GM18870 (cell line): ENCODE measurements around the gene CBFA2T2.
"Not testable (repeated sequence)": the region's sequence is repeated elsewhere in the genome, so short reads cannot be mapped to it uniquely, and the experiment has no call there.

Experiments
- ATAC-seq: cut with Tn5 transposase; IDR thresholded peaks from one replicate; pipeline ENCODE4 v1.9.1; 2021; ENCODE audit warnings: moderate library complexity; ENCODE audit not compliant: unreplicated experiment

The CBFA2T2 gene

DNA sequence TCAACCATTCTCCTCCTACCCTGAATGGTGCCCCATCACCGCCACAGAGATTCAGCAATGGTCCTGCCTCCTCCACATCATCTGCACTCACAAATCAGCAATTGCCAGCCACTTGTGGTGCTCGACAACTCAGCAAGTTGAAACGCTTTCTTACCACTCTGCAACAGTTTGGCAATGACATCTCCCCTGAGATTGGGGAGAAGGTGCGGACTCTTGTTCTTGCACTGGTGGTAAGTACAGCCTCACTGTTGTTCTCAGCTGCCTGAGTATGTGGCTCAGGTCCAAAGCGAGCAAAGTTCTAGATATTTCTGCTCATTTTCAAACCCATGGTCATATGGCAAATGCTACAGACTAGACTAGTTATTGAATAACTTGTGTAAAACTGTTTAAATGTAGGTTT, 121.2 kb downstream of the CBFA2T2 start:
- no peak for ATAC-seq

DNA sequence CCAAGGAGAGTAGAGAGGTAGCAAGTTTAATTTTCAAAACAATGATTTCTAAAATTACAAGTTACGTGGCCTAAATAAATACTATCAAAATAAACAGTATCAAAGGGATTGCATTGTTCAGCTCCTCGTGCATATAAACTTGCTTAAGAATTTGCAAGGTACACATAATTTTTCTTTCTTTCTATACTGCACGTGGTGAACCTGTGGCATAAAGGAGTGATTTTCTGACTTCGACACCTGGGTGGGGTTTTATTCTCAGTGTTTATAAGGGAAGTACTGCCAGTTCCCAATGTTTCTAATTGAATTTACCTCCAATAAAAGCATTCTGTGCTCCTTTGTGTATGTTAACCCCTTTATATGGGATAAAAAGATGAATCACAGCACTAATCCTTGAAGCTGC, 122.1 kb downstream of the CBFA2T2 start:
- no peak for ATAC-seq

DNA sequence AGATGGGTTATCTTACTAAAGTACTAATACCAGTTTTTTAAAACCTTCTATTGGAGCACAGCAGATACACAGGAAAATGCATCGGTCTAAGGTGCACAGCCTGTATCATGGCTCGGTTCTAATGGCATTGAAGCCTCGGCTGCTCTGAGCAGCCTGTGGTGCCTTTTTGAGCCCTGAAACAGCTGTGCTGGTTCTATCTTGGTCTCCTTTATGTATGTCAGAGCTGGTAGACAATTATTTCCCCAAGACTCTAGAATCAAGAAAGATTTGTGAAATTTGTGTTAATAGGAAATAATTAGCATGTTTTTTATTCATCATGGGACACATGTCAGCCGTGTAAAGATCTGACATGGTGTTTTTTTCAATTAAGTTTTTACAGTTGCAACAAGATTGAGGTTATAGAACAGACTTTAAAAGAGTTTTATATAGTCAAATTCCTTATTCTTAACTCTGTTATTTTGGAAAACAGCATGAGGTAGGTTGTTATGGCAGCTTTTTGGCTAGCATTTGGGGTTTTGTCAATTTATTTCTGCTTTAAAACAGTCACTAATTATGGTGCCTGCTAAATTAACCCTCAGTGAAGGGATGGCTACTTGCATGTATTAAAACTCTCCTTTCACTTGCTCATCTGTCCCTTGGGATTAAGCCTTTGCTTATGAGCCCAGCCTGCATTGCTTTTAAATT, 132.0 kb downstream of the CBFA2T2 start:
- ATAC-seq: no peak

DNA sequence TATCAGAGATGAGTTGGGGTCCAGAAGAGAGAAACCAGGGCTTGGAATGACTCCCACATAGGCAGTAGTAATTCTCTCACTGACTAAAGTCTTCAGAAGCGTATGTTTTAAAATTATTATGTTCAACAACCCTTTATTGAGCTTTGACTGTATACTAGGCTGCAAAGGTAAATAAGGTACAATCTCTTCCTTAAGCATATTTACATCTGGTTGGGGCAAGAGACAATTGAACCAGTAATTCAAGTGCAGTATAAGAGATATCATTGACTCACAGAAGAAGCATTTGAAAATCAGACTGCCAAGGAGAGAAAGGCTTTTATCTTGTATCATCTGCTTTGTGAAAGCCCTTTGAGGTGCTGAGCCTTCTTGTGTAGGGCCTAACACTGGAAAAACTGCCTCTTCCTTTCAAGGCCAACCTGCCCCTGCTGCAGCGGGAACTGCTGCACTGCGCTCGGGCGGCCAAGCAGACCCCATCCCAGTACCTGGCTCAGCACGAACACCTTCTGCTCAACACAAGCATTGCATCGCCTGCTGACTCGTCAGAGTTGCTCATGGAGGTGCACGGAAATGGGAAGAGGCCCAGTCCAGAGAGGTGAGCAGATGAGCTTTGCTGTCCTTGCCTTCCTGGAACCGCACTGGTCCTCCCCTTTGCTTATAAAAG, 132.9 kb downstream of the CBFA2T2 start:
- ATAC-seq: no peak

DNA sequence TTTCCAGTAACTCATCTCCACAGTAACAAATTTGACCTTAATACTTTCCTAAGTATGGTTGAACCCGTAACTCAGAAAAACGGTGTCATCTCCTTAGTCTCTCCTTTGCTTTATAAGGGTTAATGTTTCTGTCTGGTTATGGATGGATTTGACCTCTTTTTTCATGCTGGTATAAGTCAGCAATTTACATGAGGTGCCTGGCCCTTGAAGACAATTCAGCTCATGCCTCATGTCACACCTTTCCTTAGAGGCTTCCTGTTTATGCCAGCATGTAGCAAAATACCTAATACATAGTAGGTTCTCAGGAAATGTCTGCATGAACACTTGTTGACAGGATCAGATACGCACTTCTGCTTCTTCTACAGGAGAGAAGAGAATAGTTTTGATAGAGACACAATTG, 134.5 kb downstream of the CBFA2T2 start:
- no peak for ATAC-seq

DNA sequence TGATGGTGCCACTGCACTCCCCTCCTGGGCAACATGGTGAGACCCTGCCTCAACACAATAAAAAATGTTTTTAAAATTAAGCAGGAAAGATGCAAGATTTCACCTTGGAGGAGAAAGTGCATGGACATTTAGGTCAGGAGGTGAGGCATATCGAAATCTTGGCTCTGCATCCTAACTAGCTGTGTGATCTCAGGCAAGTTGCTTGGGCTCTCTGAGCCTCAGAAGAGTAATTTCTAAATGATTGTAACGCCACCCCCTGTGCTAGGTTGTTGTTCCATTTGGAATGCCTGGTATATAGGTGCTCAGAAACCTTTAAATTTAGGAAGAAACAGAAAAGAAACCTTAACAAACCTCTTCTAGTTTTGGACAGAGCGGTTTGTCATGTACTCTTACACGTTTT, 136.3 kb downstream of the CBFA2T2 start:
- ATAC-seq: no peak

DNA sequence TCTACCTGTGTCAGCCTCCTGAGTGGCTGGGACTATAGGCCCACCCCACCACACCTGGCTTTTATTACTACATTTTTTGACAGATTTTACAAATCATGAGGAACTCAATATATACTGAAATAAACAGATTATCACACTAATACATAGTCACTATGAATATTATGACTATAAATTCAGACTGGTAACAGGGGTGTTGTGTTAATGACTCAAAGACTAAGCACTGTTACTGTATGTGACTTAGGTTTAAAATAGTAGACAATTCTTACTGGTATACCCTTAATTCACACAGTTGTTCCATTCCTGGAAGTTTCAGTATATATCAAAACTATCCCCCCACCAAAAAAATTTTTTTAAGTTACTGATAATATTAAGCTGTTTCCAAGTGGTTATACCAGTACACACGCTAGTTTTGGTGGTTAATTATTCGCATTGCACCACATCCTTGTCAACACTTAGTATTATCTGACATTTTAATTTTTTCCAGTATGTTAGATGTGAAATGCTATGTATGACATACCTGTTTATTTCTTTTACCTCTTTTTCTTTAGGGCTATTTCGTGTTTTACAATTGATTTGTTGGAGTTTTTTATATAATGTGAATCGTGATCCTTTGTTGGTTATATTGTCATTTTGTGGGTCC, 137.8 kb downstream of the CBFA2T2 start:
- no peak for ATAC-seq

DNA sequence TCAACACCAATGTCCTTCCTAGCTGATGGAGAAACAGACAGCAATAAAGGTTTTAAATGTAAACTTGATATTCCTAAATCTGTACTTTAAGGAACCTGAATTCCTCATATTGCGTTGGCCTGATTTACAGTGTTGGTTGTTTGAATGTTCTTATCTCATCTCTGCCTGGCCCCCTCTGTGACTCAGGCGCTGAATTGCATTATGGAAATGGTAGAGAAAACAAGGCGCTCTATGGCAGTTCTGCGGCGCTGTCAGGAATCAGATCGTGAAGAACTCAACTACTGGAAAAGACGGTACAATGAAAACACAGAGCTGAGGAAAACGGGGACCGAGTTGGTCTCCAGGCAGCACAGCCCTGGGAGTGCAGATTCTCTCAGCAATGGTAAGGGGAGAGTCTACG, 139.6 kb downstream of the CBFA2T2 start:
- ATAC-seq: no peak

DNA sequence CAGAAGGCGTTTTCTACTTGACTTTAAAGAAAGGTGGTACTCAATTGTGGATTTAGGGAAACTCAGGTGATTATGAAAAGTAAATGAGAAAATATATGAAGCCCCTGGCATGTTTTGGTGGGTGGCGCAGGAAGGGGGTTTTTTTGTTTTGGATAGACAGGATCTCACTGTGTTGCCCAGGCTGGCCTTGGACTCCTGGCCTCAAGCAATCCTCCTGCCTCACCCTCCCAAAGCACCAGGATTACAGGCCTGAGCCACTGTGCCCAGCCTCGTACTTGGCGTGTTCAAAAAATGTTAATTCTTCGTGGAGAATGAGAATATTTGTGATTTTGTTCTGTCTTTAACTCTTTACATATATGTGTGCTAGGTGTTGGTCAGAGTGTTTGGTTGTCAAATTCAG, 140.1 kb downstream of the CBFA2T2 start:
- ATAC-seq: no peak

DNA sequence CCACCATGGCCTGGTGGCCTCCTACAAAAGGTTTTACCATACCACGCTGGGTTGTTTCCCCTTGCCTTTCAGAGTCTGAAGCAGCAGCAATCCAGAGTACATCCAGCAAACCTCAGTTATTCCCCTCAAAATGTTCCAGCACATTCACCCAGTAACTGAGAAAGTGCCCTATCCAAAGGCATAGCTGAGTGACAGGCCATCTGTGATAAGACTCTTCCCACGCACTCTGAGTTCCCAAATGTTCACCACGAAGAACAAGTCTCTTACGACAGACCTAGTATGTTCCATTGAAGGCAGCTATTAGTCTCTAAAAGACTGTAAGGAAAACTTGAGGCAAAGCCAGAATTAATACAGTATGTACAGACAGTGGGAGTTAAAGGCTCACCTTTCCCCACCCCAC, 140.6 kb downstream of the CBFA2T2 start:
- ATAC-seq: no peak

DNA sequence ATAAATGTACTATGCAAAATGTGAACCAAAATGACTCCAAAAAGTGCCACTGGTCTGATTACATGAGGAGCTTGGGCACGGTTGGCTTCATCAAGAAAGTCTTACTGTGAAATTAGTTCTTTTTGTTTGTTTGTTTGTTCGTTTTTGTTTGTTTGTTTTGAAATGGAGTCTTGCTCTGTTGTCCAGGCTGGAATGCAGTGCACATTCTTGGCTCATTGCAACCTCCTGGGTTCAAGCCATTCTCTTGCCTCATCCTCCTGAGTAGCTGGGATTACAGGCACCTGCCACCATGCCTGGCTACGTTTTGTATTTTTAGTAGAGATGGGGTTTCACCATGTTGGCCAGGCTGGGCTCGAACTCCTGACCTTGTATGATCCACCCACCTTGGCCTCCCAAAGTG, 142.0 kb downstream of the CBFA2T2 start:
- not testable (repeated sequence) for ATAC-seq

DNA sequence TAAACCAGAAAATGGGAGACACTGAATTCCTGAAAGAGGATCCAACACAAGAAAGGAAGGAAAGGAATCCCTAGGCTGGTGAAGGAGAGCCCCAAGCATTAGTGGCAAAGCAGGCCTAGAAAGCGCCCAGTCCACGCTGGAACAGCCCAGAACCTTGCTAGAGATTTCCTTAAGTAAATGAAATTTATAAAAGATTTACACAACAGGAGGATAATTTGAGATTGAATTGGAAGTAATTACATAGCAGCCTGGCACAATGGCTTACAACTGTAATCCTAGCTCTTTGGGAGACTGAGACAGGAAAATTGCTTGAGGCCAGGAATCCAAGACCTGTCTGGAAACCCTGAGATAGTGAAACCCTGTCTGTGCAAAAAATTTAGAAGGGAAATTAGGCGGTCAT, 145.4 kb downstream of the CBFA2T2 start:
- ATAC-seq: no peak

DNA sequence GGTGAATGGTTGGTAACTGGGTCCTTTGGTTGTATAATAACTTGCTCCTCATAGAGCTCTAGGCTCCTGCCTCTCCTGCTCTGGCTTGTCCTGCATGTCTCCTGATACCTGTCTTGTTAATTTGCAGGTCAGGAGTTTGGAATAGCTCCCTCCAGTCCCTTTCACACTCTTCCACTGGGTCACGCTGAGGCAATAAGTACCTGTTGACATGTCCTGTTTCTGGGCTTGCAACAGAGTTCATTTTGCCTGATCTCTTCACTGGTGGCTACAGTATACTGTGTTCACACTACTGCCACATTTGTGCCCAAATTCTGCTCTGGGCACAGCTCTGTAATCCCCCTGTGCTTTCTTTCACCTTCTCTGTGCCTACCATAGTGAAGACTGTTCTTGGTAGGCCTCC, 146.9 kb downstream of the CBFA2T2 start:
- no peak for ATAC-seq

DNA sequence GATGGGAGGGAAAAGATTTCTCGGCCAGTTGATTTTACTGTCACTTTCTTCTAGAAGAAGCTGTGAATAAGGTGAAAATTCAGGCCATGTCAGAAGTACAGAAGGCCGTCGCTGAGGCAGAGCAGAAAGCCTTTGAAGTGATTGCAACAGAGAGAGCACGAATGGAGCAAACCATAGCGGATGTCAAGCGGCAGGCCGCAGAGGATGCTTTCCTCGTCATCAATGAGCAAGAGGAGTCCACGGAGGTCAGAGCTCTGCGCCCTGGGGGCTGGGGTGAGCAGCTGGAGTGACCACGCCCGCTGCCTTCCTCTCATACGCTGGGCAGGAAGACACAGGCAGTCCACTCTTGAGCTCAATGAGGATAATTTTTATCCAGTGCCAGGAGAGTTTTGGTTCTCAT, 150.4 kb downstream of the CBFA2T2 start:
- ATAC-seq: no peak

DNA sequence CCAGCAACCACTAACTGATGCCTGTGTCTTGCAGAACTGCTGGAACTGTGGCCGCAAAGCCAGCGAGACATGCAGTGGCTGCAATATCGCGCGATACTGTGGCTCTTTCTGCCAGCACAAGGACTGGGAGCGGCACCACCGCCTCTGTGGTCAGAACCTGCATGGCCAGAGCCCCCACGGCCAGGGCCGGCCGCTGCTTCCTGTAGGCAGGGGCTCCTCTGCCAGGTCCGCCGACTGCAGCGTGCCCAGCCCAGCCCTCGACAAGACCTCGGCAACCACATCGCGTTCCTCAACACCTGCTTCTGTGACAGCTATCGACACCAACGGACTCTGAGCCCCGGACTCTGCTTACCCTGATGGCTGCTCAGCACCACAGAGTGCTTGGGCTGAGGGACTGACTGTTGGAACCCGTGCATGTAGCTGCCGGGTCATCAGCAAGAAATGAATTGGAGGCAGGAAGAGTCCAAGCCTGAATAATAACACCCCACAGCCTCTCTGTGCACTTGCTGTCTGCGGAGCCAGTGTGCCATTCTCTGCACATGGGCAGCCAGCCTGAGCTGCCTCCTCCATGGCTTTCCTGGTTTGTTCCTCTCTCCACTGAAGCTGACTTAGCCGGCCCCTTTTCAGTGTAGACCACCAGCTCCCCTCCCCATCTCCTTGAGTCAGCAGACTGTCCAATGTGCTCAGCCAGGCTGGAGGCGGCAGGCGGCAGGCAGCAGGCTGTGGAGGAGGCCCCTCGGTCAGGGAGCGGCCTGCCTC, 154.6 kb downstream of the CBFA2T2 start:
- no peak for ATAC-seq

DNA sequence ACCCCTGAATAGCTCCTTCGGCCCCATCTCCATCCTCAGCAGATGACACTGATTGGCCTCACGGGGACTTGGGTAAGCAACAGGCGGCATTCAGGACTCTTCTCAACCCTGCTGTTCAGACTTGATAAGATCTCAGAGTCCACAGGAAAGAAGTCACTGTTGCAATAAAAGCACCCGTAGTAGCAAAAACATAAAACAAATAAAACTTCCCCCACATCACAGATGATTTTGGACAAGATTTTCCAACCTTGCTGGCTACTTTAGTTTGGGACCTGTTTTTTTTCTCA, 155.1 kb downstream of the CBFA2T2 start:
- ATAC-seq: no peak

DNA sequence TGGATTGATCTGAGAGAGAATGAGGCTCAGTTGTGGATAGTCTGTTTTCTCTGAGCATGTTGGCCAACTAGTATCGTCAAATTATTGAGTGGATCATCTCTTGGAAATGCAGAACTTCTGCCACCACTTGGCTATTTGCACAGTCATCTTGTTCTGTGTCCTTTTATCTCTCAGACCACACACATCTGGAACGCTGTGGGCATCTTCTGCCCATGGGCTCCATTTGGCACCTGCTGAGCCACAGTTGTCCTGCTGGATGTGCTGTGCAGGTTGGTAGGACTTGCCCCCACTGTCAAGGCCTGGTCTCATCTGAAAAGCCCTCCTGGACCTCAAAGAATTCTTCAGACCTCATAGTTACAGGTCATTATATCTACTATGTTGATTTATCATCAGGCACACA, 155.5 kb downstream of the CBFA2T2 start:
- ATAC-seq: no peak

DNA sequence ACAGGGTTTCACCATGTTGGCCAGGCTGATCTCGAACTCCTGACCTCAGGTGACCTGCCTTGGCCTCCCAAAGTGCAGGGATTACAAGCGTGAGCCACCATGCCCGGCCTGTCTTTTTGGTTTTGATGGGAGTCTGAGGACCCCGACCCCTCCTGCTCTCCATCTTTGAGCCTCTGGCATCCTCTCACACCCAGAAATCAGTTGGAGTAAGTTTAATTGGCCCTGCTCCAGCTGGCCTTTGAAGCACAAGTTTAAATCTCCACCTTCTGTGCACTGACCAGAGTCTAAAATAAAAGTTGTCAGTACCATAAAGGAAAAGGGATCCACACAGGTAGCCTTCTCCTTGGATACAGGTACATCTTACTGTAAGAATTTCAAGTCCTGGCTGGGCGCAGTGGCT, 156.3 kb downstream of the CBFA2T2 start:
- no peak for ATAC-seq

DNA sequence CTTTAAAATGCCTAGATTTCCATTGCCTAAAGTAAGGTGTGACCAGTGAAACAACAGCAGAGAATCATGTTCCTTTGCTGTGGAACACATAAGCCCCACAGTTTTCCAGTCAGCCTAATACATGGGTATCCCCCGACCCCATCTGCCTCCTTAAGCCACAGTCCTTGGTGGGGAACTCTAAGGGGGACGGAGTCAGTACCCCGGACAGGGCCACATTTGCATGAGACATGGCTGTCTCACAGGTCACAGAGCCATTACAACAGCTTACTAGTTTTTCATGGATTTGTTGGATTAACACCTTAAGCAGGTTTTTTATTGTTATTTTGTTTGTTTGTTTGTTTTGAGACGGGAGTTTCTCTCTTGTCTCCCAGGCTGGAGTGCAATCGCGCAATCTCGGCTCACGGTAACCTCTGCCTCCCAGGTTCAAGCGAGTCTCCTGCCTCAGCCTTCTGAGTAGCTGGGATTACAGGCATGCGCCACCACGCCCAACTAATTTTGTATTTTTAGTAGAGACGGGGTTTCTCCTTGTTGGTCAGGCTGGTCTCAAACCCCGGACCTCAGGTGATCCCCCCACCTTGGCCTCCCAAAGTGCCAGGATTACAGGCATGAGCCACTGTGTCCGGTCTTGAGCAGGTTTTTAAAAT, 157.2 kb downstream of the CBFA2T2 start:
- not testable (repeated sequence) for ATAC-seq

DNA sequence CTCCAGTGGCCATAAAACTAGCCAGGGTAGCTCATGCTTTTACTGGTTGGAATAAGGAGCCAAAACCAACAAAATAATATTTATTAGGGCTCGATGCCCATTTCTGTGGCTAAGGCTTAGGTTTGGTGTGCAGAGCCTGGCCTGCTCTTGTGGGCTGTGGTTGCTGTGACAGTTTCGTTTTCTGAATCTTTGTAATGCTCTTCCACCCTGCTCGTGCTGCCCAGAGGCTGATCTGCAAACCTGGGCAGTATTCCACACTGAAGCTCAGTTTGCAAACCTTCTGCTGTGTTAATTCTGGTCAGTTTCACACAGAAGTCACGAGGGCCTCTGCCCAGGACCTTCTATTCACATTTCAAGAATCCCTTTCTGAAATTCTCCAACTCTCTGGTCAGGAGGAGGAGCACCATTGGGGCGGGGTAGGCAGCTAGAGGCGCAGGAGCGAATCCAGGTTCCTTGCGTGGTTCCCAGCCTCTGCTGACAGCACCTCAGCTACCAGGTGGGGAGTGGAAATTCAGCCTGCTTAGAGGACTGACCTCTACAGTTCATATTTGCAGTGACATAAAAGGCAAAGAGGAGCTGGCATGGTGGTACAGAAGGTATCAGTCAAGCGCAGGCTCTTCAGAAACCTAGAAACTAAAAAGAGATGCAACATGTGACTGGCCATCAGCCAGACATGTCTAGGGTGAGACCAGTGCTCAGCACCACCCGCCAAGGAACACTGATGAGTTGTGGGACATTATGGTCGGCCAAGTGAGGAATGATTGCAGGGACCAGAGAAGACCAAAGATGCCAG, 157.9 kb downstream of the CBFA2T2 start:
- no peak for ATAC-seq
